Measurements from ENCODE around the gene CENPP.
A peak's percentile ranks its signal among the peaks of the same experiment; 100 is the strongest.

The CENPP gene

DNA sequence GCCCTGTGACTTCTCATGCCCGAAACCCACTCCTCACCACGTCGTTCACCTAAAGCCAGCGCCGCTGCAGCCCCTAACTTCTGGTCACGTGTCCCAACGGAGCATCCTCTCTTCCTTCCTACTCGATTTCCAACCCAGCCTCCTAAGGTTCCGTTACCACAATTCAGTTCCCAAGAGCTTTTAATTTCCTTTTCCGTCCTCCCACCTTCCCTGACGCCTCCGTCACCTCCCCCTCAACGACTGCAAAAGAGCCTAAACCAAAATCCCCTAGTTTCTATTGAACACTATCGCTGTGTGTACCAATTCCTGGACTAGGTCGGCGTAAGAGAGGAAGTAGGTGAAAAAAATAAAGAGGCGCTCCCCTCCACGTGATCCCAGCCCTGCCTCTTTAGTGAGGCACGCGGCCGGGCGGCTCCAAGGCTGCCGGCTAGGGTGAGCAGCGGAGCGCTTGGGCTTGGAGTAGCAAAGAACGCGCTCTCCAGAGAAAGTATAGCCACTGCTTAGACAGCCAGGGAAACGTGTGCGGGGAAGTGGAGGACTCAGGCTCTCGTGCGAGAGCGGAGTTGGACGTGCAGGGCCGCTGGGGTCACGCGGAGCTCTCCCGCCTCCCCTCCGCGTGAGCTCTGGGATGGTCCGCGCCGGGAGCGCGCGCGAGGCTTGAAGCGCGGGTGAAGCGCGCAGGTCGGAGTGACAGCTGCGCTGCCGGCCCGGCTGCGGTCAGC, at the start of gene CENPP, which contains the start of gene NOL8:
CENPP (plus strand) TSS at position 685 of the 722 bp plus-strand sequence.
NOL8 (minus strand) TSS at position 82 of the 722 bp plus-strand sequence. CDS start 1,189 bp downstream, outside the sequence.
- peak; percentile 50 for DNase-seq (ENCODE audit: low read depth, low spot score)
- Histone ChIP-seq H3K27ac (ENCODE audit: low read length) (no peak within 1 kb of the TSS), H3K36me3 (ENCODE audit: control insufficient read depth, insufficient read depth, low read length) (peaks cover 2% of the 10 kb centered on the region; the same call in 1 of the 2 replicates), H3K9me3 (ENCODE audit: control insufficient read depth, insufficient read depth, low read length) (no peaks in the 10 kb centered on the region), H3K4me3 (ENCODE audit: low read length) (peak within 1 kb of the TSS; percentile 75), H3K27me3 (ENCODE audit: control insufficient read depth, insufficient read depth, low read length) (no peaks in the 10 kb centered on the region), H3K4me1 (ENCODE audit: control insufficient read depth, insufficient read depth, low read length) (no peaks in the 10 kb centered on the region)
- no CpG with 5 or more reads among the region's 55 CpGs for WGBS (ENCODE audit: insufficient coverage, insufficient read length)

DNA sequence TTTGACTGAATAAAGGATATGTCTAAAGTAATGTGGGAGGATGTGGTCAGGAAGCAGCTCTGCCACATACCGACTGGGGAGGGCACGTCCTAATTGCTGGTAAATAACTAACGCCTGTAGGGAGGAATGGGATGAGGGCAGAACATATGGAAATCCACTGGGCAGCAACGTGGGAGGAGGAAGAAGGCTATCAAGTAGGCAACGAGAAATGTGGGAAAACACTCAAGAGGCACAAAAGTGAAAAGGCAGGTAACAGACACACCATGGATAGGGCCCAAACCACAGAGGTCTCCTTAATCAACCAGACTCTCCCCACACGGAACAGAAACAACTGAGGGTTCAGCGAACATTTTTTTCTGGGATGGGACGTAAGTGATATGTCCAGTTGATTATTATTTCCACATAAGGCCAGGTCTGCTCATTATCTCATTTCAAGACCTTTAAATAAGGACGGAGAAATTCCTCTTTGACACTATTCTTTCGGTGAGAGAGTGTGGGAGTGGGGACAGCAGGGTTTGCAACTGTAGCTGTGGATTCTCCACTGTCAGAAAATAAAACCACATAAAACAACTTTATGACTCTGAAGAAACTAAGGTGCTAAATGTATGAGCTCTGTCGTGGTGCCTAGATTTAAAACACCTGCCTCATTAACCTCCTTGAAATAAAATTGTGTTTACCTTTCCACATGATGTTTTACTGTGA, 49.3 kb upstream of the CENPP start:
- Histone ChIP-seq H3K4me3 (ENCODE audit: low read length) (no peak overlapping the region), H3K9me3 (ENCODE audit: control insufficient read depth, insufficient read depth, low read length) (no peaks in the 10 kb centered on the region), H3K36me3 (ENCODE audit: control insufficient read depth, insufficient read depth, low read length) (peaks cover 40% of the 10 kb centered on the region; the same call in 1 of the 2 replicates), H3K4me1 (ENCODE audit: control insufficient read depth, insufficient read depth, low read length) (no peaks in the 10 kb centered on the region), H3K27me3 (ENCODE audit: control insufficient read depth, insufficient read depth, low read length) (no peaks in the 10 kb centered on the region), H3K27ac (ENCODE audit: low read length) (no peak overlapping the region)
- no peak for DNase-seq (ENCODE audit: low read depth, low spot score)
- WGBS (ENCODE audit: insufficient coverage, insufficient read length), result no CpG with 5 or more reads among the region's 11 CpGs

DNA sequence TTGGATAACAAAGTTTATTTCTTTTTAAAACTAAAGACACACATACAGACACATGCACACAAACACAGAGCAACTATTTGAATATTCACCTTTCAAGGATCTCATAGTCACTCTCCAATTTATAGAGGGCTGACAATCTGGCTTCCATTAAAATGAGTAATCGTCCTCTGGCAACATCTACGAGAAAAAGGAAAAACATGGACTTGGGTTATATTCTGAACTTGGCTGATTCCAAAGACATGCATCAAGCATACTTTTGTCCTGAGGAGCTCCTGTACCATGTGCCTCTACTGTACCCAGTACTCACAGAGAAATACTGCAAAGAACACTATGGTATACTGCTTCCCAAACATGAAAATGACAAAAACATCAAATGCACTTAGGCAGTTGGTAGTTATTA, 47.6 kb upstream of the CENPP start:
- H3K27ac ChIP-seq (ENCODE audit: low read length), result no peak overlapping the region
- no CpG with 5 or more reads among the region's 2 CpGs for WGBS (ENCODE audit: insufficient coverage, insufficient read length)
- H3K4me1 ChIP-seq (ENCODE audit: control insufficient read depth, insufficient read depth, low read length), result no peaks in the 10 kb centered on the region
- no peak for DNase-seq (ENCODE audit: low read depth, low spot score)
- H3K36me3 ChIP-seq (ENCODE audit: control insufficient read depth, insufficient read depth, low read length), result peaks cover 36% of the 10 kb centered on the region; the same call in 1 of the 2 replicates
- H3K4me3 ChIP-seq (ENCODE audit: low read length), result no peak overlapping the region
- no peaks in the 10 kb centered on the region for H3K27me3 ChIP-seq (ENCODE audit: control insufficient read depth, insufficient read depth, low read length)
- no peaks in the 10 kb centered on the region for H3K9me3 ChIP-seq (ENCODE audit: control insufficient read depth, insufficient read depth, low read length)

DNA sequence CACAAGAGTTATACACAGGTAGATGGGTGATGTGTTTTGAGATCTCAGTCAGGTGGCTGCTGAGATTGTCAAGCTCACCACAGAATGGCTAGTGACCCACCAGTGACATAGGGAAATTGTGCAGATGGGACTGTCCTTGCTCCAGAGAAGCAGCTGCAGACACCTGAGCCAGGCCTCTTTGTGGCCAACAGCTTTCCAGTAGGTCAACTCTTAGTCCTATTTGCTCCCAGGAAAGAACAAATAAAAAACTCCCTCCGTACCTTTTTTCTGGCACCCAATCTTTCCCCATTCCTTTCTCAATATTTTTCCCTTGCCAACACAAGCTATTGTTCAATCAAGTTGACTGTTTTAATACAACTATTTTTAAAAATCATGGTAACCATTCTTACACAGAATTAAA, 46.5 kb upstream of the CENPP start:
- no peak overlapping the region for H3K27ac ChIP-seq (ENCODE audit: low read length)
- no peak for DNase-seq (ENCODE audit: low read depth, low spot score)
- no peaks in the 10 kb centered on the region for H3K27me3 ChIP-seq (ENCODE audit: control insufficient read depth, insufficient read depth, low read length)
- H3K36me3 ChIP-seq (ENCODE audit: control insufficient read depth, insufficient read depth, low read length), result peaks cover 33% of the 10 kb centered on the region; the same call in 1 of the 2 replicates
- no peak overlapping the region for H3K4me3 ChIP-seq (ENCODE audit: low read length)
- WGBS (ENCODE audit: insufficient coverage, insufficient read length), result 100% methylated on average over 1 of the region's 1 CpG
- H3K9me3 ChIP-seq (ENCODE audit: control insufficient read depth, insufficient read depth, low read length), result no peaks in the 10 kb centered on the region
- H3K4me1 ChIP-seq (ENCODE audit: control insufficient read depth, insufficient read depth, low read length), result no peaks in the 10 kb centered on the region

DNA sequence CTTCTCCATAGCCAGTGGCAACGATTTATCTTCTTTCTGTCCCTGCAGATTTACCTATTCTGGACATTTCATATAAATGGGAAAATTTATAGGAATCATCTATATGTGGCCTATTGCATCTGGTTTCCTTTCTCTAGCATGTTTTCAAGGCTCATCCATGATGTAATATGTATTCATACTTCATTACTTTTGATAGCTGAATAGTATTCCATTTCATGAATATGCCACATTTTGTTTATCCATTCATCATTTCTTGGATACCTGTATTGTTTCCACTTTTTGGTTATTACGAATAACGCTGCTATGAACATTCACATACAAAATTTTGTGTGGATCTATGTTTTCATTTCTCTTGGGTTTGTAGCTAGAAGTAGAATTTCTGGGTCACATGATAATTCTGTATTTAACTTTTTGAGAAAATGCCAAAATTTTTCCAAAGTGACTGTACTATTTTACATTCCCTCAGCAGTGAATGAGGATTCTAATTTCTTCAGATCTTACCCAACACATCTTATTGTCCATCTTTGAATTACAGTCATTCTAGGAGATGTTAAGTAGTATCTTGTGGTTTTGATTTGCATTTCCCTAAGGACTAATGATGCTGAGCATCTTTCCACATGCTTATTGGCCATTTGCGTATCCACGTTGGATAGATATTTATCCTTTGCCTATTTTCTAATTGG, 35.9 kb upstream of the CENPP start:
- H3K36me3 ChIP-seq (ENCODE audit: control insufficient read depth, insufficient read depth, low read length), result peaks cover 6% of the 10 kb centered on the region; the same call in 1 of the 2 replicates
- H3K4me1 ChIP-seq (ENCODE audit: control insufficient read depth, insufficient read depth, low read length), result no peaks in the 10 kb centered on the region
- H3K4me3 ChIP-seq (ENCODE audit: low read length), result no peak overlapping the region
- no peak for DNase-seq (ENCODE audit: low read depth, low spot score)
- WGBS (ENCODE audit: insufficient coverage, insufficient read length), result no CpG with 5 or more reads among the region's 5 CpGs
- no peaks in the 10 kb centered on the region for H3K9me3 ChIP-seq (ENCODE audit: control insufficient read depth, insufficient read depth, low read length)
- no peaks in the 10 kb centered on the region for H3K27me3 ChIP-seq (ENCODE audit: control insufficient read depth, insufficient read depth, low read length)
- no peak overlapping the region for H3K27ac ChIP-seq (ENCODE audit: low read length)

DNA sequence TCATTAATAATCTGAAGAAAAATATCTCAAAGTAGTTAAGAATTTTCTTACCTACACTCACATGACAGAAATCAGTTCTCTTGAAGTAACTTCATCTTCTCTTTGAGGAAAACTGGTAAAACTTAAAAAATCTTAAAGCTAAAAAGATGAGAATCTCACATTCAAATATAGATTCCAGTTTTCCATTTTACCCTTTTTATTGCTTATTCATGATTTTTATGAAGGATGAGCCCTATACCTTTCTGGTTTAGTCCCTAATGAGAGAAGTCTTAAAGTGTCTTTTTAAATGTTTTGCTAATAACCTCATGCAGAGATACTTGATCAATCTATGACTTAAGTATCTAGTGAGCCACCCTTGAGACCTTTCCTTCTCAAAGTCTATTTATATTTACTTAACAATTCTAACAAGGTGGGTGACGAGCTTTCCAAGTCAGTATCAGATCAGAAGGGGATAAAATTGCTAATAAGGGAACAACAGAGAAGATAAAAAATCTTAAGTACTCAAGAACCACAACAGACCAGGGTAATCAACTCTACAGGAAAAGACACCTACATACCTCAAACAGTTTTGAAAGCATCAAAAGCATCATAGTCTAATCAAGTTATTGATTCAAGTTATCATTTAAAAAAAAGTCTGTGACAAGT, 34.8 kb upstream of the CENPP start:
- no peak overlapping the region for H3K27ac ChIP-seq (ENCODE audit: low read length)
- WGBS (ENCODE audit: insufficient coverage, insufficient read length), result no CpG with 5 or more reads among the region's 1 CpG
- no peak for DNase-seq (ENCODE audit: low read depth, low spot score)
- no peaks in the 10 kb centered on the region for H3K27me3 ChIP-seq (ENCODE audit: control insufficient read depth, insufficient read depth, low read length)
- H3K4me3 ChIP-seq (ENCODE audit: low read length), result no peak overlapping the region
- no peaks in the 10 kb centered on the region for H3K4me1 ChIP-seq (ENCODE audit: control insufficient read depth, insufficient read depth, low read length)
- H3K36me3 ChIP-seq (ENCODE audit: control insufficient read depth, insufficient read depth, low read length), result peaks cover 2% of the 10 kb centered on the region; the same call in 1 of the 2 replicates
- no peaks in the 10 kb centered on the region for H3K9me3 ChIP-seq (ENCODE audit: control insufficient read depth, insufficient read depth, low read length)

DNA sequence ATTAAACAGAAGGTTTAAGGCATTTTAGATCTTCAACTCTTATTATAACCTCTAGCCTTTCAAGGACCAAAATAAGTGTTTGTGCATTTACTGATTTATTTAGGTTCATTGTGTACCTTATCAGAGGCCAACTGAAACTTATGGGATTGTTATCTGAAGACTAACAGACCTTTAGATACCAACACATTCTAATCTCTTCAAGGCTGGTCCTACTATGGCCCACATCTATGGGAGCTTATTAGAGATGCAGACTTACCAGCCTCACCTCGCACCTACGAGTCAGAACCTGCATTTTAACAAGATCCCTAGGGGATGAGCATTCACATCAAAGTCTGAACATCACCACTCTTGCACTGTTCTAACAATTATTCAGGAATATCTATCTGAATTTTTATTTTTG, 34.2 kb upstream of the CENPP start:
- Histone ChIP-seq H3K27me3 (ENCODE audit: control insufficient read depth, insufficient read depth, low read length) (no peaks in the 10 kb centered on the region), H3K4me1 (ENCODE audit: control insufficient read depth, insufficient read depth, low read length) (no peaks in the 10 kb centered on the region), H3K27ac (ENCODE audit: low read length) (no peak overlapping the region), H3K9me3 (ENCODE audit: control insufficient read depth, insufficient read depth, low read length) (no peaks in the 10 kb centered on the region), H3K36me3 (ENCODE audit: control insufficient read depth, insufficient read depth, low read length) (peaks cover 2% of the 10 kb centered on the region; the same call in 1 of the 2 replicates), H3K4me3 (ENCODE audit: low read length) (no peak overlapping the region)
- DNase-seq (ENCODE audit: low read depth, low spot score), result no peak
- no CpG with 5 or more reads among the region's 2 CpGs for WGBS (ENCODE audit: insufficient coverage, insufficient read length)

DNA sequence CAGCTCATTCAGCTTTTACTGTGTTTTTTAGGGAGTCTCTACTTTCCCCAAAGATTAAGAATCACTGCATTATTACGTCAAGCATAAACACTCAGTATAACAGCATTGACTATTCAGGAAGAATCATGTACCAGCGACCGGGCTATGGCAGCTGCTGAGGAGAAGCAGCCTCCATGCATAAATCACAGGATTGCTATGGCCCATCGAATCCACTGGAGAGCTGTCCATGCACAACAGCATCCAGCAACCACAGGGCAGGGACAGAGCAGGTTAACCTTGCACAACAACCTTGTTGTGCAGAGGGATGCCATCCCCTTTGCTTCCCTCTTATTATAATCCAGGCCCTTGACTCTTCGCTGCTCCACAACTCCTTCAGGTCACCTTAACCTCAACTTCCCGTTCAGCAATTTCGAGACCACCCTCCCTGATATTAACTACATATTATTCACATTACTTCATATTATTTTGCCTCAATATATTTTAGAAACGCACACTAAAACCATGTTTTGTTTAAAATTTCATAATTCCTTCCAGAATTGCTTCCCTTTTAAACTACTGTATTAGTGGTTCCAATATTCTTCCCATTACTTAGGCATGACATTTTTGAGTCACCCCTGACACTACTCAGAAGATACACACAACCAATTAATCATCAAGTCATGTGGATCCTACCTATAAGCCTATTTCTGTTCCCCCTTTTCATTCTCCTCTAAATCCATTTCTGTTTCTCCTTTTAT, 33.2 kb upstream of the CENPP start:
- Histone ChIP-seq H3K4me3 (ENCODE audit: low read length) (peak overlapping the region; percentile 92; the same call in 1 of the 2 replicates), H3K27ac (ENCODE audit: low read length) (no peak overlapping the region), H3K27me3 (ENCODE audit: control insufficient read depth, insufficient read depth, low read length) (no peaks in the 10 kb centered on the region), H3K36me3 (ENCODE audit: control insufficient read depth, insufficient read depth, low read length) (no peaks in the 10 kb centered on the region; the same call in 1 of the 2 replicates), H3K4me1 (ENCODE audit: control insufficient read depth, insufficient read depth, low read length) (no peaks in the 10 kb centered on the region), H3K9me3 (ENCODE audit: control insufficient read depth, insufficient read depth, low read length) (no peaks in the 10 kb centered on the region)
- DNase-seq (ENCODE audit: low read depth, low spot score), result no peak
- WGBS (ENCODE audit: insufficient coverage, insufficient read length), result 100% methylated on average over 3 of the region's 8 CpGs

DNA sequence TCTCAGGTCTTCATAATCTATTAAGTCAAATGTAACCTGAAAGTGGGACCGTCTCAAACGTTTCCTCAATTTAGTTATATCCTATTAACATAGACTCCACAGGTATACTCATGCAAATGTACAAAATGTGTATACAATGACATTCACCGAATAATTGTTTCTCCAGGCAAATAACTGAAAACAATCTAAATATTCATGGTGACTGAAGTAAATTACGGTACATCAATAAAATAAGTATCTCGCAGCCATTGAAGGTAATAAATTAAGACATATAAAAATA, 32.7 kb upstream of the CENPP start:
- Histone ChIP-seq H3K4me3 (ENCODE audit: low read length) (peak overlapping the region; percentile 92; the same call in 1 of the 2 replicates), H3K27ac (ENCODE audit: low read length) (no peak overlapping the region), H3K27me3 (ENCODE audit: control insufficient read depth, insufficient read depth, low read length) (no peaks in the 10 kb centered on the region), H3K36me3 (ENCODE audit: control insufficient read depth, insufficient read depth, low read length) (no peaks in the 10 kb centered on the region; the same call in 1 of the 2 replicates), H3K9me3 (ENCODE audit: control insufficient read depth, insufficient read depth, low read length) (no peaks in the 10 kb centered on the region), H3K4me1 (ENCODE audit: control insufficient read depth, insufficient read depth, low read length) (no peaks in the 10 kb centered on the region)
- no peak for DNase-seq (ENCODE audit: low read depth, low spot score)
- WGBS (ENCODE audit: insufficient coverage, insufficient read length), result no CpG with 5 or more reads among the region's 5 CpGs
